Thyroid gland (tissue), 4 donors: ENCODE data around the gene CLDN5. TPM values are rescaled to one million over a fixed set of nuclear protein-coding genes. Genes with fewer than 3 reads are reported as not detected.

ENCODE experiments used
- DNase-seq, 2 donors: peaks; one replicate each; pipeline ENCODE4 v3.0.0-alpha.2; 2019
- H3K27ac ChIP-seq, 3 donors: fragments of 200-600 bp; sonication (generic); 1 replicate in 2 of 3; 2 replicates in 1 of 3; pipeline ENCODE4 v1.5.1; 2016 to 2019; ENCODE audit warnings: mild to moderate bottlenecking in 1 of 3, moderate library complexity in 1 of 3
- H3K27me3 ChIP-seq: fragments of 200-600 bp; sonication (generic); one replicate; pipeline ENCODE4 v1.5.1; 2019
- H3K36me3 ChIP-seq, 2 donors: fragments of 200-600 bp; sonication (generic); one replicate each; pipeline ENCODE4 v1.5.1; 2016 to 2019
- H3K4me1 ChIP-seq, 2 donors: fragments of 200-600 bp; sonication (generic); one replicate each; pipeline ENCODE4 v1.5.1; 2017 to 2019
- H3K4me3 ChIP-seq, 3 donors: fragments of 200-600 bp; sonication (generic); replicated peaks in 1 of 3; 1 replicate in 2 of 3; 2 replicates in 1 of 3; pipeline ENCODE4 v1.5.1; 2016; ENCODE audit warnings: mild to moderate bottlenecking in 1 of 3
- H3K9me3 ChIP-seq: fragments of 200-600 bp; sonication (generic); one replicate; pipeline ENCODE4 v1.5.1; 2017
- POLR2A ChIP-seq, 2 donors: fragments of 450-650 bp; IDR thresholded peaks; one replicate each; pipeline ENCODE4 v1.6.1; 2017; ENCODE audit warnings: antibody characterized with exemption in 2 of 2, mild to moderate bottlenecking in 2 of 2, moderate library complexity in 1 of 2
- WGBS, 2 donors: methylation state at CpG; one replicate each; pipeline ENCODE4 v1.1.5; 2017; 5-methylcytosine and 5-hydroxymethylcytosine counted together
- intact Hi-C: fragments of 100-400 bp; cut with DNase I; formaldehyde crosslinking; loops from one replicate; pipeline ENCODE4 v1.15.1; 2023
- total RNA-seq, 4 donors: library from RNA; depleted of rRNA; stranded (reverse); fragments of >200 nt; gene quantifications; one replicate each; pipeline ENCODE4 v1.2.3, GENCODE V29; 2016
- TF ChIP-seq, protein P1 (sequence below), 6 experiments: fragments of 200-600 bp in 3 of 6; fragments of 450-650 bp in 3 of 6; sonication (generic) in 3 of 6; IDR thresholded peaks; one replicate each; pipeline ENCODE4 v1.5.1; 2016 to 2019; ENCODE audit warnings: antibody characterized with exemption in 6 of 6, mild to moderate bottlenecking in 2 of 6, inconsistent platforms in 1 of 6, moderate library complexity in 1 of 6

CLDN5 gene
- total RNA-seq, 4 donors from 2014 or later: 71.8 to 303 (median 131) TPM

DNA sequence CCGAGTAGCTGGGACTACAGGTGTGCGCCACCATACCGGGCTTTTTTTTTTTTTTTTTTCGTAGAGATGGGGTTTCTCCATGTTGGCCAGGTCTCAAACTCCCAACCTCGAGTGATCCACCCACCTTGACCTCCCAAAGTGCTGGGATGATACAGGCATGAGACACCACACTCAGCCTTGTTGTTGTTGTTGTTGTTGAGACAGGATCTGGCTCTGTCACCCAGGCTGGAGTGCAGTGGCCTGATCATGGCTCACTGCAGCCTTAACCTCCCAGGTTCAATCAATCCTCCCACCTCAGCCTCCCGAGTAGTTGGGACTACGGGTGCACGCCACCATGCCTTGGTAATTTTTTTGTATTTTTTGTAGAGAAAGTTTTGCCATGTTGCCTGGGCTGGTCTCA, 23.4 kb upstream of the CLDN5 start:
- TF ChIP-seq, protein P1, sequence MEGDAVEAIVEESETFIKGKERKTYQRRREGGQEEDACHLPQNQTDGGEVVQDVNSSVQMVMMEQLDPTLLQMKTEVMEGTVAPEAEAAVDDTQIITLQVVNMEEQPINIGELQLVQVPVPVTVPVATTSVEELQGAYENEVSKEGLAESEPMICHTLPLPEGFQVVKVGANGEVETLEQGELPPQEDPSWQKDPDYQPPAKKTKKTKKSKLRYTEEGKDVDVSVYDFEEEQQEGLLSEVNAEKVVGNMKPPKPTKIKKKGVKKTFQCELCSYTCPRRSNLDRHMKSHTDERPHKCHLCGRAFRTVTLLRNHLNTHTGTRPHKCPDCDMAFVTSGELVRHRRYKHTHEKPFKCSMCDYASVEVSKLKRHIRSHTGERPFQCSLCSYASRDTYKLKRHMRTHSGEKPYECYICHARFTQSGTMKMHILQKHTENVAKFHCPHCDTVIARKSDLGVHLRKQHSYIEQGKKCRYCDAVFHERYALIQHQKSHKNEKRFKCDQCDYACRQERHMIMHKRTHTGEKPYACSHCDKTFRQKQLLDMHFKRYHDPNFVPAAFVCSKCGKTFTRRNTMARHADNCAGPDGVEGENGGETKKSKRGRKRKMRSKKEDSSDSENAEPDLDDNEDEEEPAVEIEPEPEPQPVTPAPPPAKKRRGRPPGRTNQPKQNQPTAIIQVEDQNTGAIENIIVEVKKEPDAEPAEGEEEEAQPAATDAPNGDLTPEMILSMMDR (IDR thresholded peaks at IDR 0.05): no peak
- no peak for TF ChIP-seq POLR2A (IDR thresholded peaks at IDR 0.05)
- Histone ChIP-seq H3K36me3 (no peaks in the 10 kb centered on the region), H3K27me3 (no peaks in the 10 kb centered on the region), H3K27ac (no peak overlapping the region), H3K4me3 (no peak overlapping the region), H3K4me1 (peaks cover 0 to 3% of the 10 kb centered on the region in 2 donors), H3K9me3 (no peaks in the 10 kb centered on the region)
- intact Hi-C loops: no loop called here
- DNase-seq: no peak
- 91 to 94% methylated on average over 8 of the region's 8 CpGs for WGBS, 2 donors

DNA sequence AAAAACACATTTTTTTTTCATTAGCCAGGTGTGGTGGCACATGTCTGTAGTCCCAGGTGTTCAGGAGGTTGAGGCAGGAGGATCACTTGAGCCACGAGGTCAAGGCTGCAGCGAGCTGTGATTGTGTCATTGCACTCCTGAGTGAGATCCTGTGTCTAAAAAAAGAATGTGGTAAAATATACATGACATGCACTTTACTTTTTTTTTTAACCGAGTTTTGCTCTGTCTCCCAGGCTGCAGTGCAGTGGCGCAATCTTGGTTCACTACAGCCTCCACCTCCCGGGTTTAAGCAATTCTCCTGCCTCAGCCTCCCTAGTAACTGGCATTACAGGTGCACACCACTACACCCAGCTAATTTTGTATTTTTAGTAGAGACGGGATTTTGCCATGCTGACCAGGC, 22.5 kb upstream of the CLDN5 start:
- intact Hi-C loops: no loop called here
- 73 to 76% methylated on average over 6 of the region's 6 CpGs for WGBS, 2 donors
- no peak for TF ChIP-seq POLR2A (IDR thresholded peaks at IDR 0.05)
- TF ChIP-seq, protein P1 (IDR thresholded peaks at IDR 0.05): no peak

DNA sequence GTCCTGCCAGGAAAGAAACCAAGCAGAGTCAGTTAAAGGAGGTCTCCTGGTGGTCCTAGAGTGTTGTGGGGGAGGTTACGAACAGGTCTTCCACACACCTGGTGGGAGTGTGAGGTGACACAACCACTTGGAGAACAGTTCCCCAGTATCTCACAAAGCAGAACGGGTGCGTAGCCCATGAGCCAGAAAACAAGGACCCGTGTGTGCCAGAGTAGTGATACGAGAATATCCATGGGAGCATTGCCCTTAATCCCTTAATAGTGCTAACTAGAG, 21.7 kb upstream of the CLDN5 start:
- Histone ChIP-seq H3K4me1 (peaks cover 0 to 3% of the 10 kb centered on the region in 2 donors), H3K36me3 (no peaks in the 10 kb centered on the region), H3K4me3 (no peak overlapping the region), H3K27ac (no peak overlapping the region), H3K27me3 (no peaks in the 10 kb centered on the region), H3K9me3 (no peaks in the 10 kb centered on the region)
- DNase-seq: no peak
- 88 to 93% methylated on average over 5 of the region's 5 CpGs for WGBS, 2 donors
- intact Hi-C loops: no loop called here
- no peak for TF ChIP-seq POLR2A (IDR thresholded peaks at IDR 0.05)
- TF ChIP-seq, protein P1 (IDR thresholded peaks at IDR 0.05): no peak

More for the DNA sequence above, 22.5 kb upstream of the CLDN5 start:
- Histone ChIP-seq H3K36me3 (no peaks in the 10 kb centered on the region), H3K9me3 (no peaks in the 10 kb centered on the region), H3K4me3 (no peak overlapping the region), H3K4me1 (peaks cover 0 to 3% of the 10 kb centered on the region in 2 donors), H3K27me3 (no peaks in the 10 kb centered on the region), H3K27ac (no peak overlapping the region)
- DNase-seq: no peak

DNA sequence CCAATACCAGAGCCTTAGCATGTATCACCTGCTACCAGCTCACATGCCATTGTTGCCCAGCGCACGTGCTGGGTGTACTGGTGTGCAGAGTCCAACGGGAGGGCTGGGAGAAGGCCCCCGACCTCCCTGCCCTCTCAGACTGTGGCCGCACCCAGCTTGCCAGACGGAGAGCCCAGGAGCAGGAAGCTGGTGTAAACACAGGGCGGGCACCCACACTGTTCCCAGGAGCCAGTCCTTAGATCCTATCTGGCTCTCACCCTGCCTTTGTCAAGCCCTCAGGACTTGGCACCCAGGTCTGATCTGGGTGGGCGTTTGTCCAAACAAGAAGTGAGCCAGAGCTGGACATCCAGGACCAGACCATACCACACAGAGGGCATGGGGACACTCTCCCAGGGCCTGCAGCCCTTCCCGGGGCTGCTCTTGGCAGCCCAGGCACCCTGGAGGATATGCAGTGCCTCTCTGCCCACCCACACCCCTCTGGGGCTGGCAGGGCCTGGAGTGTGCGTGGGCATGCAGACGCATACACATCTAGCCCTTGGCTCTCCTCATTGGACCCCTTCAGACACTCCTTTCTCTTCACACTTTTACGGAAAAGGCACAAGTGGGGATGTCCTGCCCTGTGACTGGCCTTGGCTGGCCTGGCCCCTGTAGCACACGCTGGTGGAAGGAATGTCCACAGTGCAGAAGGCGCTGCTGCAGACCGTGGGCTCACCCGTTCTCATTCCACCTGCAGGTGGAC, 19.9 kb upstream of the CLDN5 start:
- Histone ChIP-seq H3K9me3 (no peaks in the 10 kb centered on the region), H3K27ac (no peak overlapping the region), H3K36me3 (no peaks in the 10 kb centered on the region), H3K27me3 (no peaks in the 10 kb centered on the region), H3K4me1 (peaks cover 0 to 3% of the 10 kb centered on the region in 2 donors), H3K4me3 (no peak overlapping the region)
- intact Hi-C loops: no loop called here
- DNase-seq: peak in 1 of 2 donors; percentile 33
- TF ChIP-seq, protein P1 (IDR thresholded peaks at IDR 0.05): no peak
- TF ChIP-seq POLR2A (IDR thresholded peaks at IDR 0.05): no peak
- 61 to 77% methylated on average over 11 to 13 of the region's 16 CpGs for WGBS, 2 donors

DNA sequence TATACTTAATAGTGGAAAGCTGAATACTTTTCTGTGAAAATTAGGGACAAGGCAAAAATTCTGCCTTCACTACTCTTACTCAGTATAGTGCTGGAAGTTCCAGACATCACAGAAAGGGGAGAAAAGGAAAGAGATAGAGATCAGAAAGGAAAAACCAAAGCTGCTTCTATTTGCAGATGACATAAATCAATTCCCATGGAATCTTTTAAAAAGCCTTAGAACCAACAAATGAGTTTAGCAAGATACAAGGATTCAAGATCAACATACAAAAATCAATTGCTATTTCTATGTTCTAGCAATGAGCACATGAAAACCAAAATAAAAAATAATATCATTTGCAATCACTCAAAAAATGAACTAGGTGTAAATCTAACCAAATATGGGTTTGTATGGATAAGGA, 16.2 kb upstream of the CLDN5 start:
- H3K4me1 ChIP-seq: peaks cover 0 to 3% of the 10 kb centered on the region in 2 donors
- no peak for TF ChIP-seq POLR2A (IDR thresholded peaks at IDR 0.05)
- TF ChIP-seq, protein P1 (IDR thresholded peaks at IDR 0.05): no peak
- no peak overlapping the region for H3K27ac ChIP-seq
- H3K4me3 ChIP-seq: no peak overlapping the region
- intact Hi-C loops: no loop called here
- DNase-seq: no peak
- H3K36me3 ChIP-seq: no peaks in the 10 kb centered on the region
- no peaks in the 10 kb centered on the region for H3K9me3 ChIP-seq
- H3K27me3 ChIP-seq: no peaks in the 10 kb centered on the region
